ENCODE results near the gene ZNF700. TPM values are rescaled to one million over a fixed set of nuclear protein-coding genes. Genes with fewer than 3 reads are reported as not detected.

The ZNF700 gene
- total RNA-seq, 1 donor from 2014 or later: 4.5 TPM

DNA sequence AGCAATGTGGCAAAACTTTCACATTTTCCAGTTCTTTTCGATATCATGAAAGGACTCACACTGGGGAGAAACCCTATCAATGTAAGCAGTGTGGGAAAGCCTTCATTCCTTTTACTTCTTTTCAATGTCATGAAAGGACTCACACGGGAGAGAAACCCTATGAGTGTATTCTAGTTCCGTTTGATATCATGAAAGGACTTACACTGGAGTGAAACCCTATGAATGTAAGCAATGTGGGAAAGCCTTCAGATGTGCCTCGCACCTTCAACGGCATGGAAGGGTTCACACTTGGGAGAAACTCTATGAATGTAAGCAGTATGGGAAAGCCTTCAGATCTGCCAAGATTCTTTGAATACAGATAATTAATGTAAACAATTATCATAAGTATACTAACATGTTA lies 25.4 kb downstream of the ZNF700 start:
- TF ChIP-seq, protein P1, sequence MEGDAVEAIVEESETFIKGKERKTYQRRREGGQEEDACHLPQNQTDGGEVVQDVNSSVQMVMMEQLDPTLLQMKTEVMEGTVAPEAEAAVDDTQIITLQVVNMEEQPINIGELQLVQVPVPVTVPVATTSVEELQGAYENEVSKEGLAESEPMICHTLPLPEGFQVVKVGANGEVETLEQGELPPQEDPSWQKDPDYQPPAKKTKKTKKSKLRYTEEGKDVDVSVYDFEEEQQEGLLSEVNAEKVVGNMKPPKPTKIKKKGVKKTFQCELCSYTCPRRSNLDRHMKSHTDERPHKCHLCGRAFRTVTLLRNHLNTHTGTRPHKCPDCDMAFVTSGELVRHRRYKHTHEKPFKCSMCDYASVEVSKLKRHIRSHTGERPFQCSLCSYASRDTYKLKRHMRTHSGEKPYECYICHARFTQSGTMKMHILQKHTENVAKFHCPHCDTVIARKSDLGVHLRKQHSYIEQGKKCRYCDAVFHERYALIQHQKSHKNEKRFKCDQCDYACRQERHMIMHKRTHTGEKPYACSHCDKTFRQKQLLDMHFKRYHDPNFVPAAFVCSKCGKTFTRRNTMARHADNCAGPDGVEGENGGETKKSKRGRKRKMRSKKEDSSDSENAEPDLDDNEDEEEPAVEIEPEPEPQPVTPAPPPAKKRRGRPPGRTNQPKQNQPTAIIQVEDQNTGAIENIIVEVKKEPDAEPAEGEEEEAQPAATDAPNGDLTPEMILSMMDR (IDR thresholded peaks at IDR 0.05; ENCODE audit: insufficient read depth, low read length, poor library complexity, severe bottlenecking): no peak
- Histone ChIP-seq H3K27me3 (ENCODE audit: control insufficient read depth, insufficient read depth, low read length) (no peaks in the 10 kb centered on the region), H3K4me3 (ENCODE audit: low read depth, low read length) (no peak overlapping the region), H3K36me3 (ENCODE audit: control insufficient read depth, insufficient read depth, low read length) (peaks cover 5% of the 10 kb centered on the region)
- no peak for DNase-seq (ENCODE audit: low read depth)

DNA sequence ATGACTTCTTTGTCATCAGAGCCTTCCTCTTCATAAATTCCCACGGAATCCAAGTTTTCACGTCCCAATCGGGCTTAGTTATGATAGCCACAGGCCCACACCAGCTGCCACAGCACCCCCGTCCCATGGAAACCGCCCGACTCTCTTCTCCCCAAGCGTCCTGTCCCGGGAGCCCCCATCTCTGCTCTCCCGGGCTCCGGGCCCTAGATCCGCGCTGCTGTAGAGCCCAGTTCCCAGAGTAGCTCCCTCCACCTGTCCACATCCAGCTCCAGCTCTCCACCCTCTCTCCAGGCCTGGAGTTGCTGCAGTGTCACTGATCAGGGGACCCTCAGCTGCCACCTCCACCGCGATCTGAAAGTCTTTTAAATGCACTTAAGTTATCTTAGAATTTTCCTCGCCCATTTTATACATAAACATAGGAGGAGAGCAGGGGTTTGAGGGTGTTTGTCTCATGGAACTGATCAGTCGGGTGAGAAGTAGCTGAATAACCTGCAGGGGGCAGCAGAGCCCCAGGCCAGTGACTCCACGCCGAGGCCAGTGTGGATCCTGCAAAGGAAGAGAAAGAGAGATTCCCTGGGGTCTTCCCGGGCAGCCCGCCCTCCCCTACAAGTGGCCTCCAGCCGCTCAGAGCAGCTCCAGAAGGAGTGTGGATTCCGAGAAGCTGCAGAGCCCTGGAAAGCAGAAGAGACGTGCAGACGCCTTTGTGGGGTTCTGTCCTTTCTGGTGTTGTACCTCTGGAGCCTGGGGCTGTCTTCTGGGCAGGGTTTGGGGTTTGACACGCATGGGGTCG lies 38.9 kb downstream of the ZNF700 start:
- H3K36me3 ChIP-seq (ENCODE audit: control insufficient read depth, insufficient read depth, low read length): no peaks in the 10 kb centered on the region
- no peak overlapping the region for H3K4me3 ChIP-seq (ENCODE audit: low read depth, low read length)
- no peak for DNase-seq (ENCODE audit: low read depth)
- H3K27me3 ChIP-seq (ENCODE audit: control insufficient read depth, insufficient read depth, low read length): peaks cover 3% of the 10 kb centered on the region
- TF ChIP-seq, protein P1 (IDR thresholded peaks at IDR 0.05; ENCODE audit: insufficient read depth, low read length, poor library complexity, severe bottlenecking): peak; percentile 27

DNA sequence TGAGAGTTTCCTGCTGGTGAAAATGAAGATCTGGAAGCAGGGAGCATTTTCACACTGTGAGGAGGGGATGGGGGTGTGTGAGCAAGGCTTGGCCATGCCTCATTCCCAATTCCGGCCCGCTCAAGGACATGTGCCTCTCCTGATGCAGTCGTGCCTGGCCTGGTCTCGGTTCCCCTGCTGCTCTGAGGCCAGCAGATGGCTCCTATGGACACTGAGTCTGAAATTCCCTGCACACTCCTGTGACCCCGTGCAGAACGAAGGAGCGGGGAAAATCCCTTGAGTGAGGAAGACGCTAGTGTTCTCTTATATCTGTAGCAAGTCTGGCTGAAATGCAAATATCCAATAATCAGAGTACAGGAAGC lies 39.6 kb downstream of the ZNF700 start:
- H3K36me3 ChIP-seq (ENCODE audit: control insufficient read depth, insufficient read depth, low read length): no peaks in the 10 kb centered on the region
- peaks cover 3% of the 10 kb centered on the region for H3K27me3 ChIP-seq (ENCODE audit: control insufficient read depth, insufficient read depth, low read length)
- DNase-seq (ENCODE audit: low read depth): no peak
- TF ChIP-seq, protein P1 (IDR thresholded peaks at IDR 0.05; ENCODE audit: insufficient read depth, low read length, poor library complexity, severe bottlenecking): no peak
- H3K4me3 ChIP-seq (ENCODE audit: low read depth, low read length): peak overlapping the region; percentile 3

DNA sequence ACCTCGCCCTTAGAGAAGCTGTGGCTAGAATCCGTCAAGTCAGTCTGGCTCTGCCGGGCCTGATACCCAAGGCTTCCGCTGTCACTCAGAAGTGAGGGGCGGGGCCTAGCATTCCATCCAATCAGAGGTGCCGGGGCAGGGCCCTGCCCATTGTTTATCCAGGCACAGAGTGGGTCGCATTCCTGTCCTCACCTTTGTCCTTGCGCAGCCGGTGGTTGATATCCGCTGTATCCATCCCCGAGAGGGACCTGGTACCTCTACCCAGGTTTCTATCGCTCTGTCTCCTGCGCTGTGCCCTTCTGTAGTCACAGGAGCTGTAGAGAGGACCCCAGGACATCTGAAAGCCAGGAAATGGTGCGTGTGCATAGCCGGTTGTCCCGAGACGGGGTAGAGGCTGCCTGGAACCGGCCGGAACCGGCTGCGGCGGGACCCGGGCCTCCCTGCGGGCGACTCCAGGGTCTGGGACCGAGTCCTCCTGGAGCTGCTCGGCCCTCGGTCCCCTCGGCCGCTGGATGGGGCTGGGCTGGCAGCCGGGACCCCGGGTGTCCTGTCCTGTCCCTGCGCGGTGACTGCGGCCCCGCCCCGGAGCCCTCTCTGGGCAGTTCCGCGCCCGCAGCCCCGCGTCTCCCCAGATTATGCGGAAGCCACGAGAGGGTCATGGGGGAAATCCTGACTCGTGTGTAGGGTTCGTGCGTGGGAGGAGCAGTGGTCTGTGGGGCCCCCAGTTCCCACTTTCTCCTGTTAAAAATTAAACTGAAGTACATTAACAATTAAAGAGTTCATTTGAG lies 40.1 kb downstream of the ZNF700 start, which contains the start of gene ZNF763:
TSS of gene ZNF763 (plus strand) at position 183 of the 788 bp plus-strand sequence. CDS start at position 352, 169 bp downstream.
- Histone ChIP-seq H3K4me3 (ENCODE audit: low read depth, low read length) (peak within 1 kb of the TSS; percentile 68), H3K36me3 (ENCODE audit: control insufficient read depth, insufficient read depth, low read length) (no peaks in the 10 kb centered on the region), H3K27me3 (ENCODE audit: control insufficient read depth, insufficient read depth, low read length) (peaks cover 3% of the 10 kb centered on the region)
- DNase-seq (ENCODE audit: low read depth): peak; percentile 34
- TF ChIP-seq, protein P1 (IDR thresholded peaks at IDR 0.05; ENCODE audit: insufficient read depth, low read length, poor library complexity, severe bottlenecking): no peak

DNA sequence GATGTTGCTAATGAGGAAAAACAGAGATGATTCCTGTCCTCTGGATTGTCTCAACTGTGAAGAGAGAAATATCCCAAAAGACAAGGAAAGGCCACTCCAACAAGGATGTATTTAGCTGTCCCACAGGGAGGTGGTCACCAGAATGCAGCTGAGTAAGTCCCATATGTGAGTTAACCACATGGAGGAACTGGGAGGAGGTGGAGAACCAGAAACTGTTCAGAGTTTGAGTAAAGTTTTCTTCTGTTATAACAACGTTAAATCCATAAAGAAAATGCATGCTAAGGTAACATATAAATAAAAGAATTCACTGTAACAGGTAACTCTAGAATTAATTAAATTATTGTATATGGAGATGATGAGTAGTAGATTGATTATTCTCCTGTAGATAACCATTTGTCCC lies 45.3 kb downstream of the ZNF700 start:
- Histone ChIP-seq H3K27me3 (ENCODE audit: control insufficient read depth, insufficient read depth, low read length) (peaks cover under 1% of the 10 kb centered on the region), H3K36me3 (ENCODE audit: control insufficient read depth, insufficient read depth, low read length) (no peaks in the 10 kb centered on the region), H3K4me3 (ENCODE audit: low read depth, low read length) (no peak overlapping the region)
- TF ChIP-seq, protein P1 (IDR thresholded peaks at IDR 0.05; ENCODE audit: insufficient read depth, low read length, poor library complexity, severe bottlenecking): no peak
- DNase-seq (ENCODE audit: low read depth): no peak

Data from kidney epithelial cell (primary cell).